SK-N-SH (cell line): Measurements from ENCODE around the gene RHOH.

Source experiments
- SIN3A ChIP-seq: IDR thresholded peaks from 2 replicates; pipeline ENCODE4 v1.6.1; 2012; ENCODE audit warnings: low read depth, mild to moderate bottlenecking, low read length, moderate library complexity, borderline replicate concordance
- TAF1 ChIP-seq: IDR thresholded peaks from 2 replicates; pipeline ENCODE4 v1.6.1; 2012; ENCODE audit warnings: low read depth, mild to moderate bottlenecking, low read length, moderate library complexity, borderline replicate concordance

GRCh38 chr4:40255393-40256281 lies 58.8 kb downstream of the RHOH start:
- TF ChIP-seq TAF1 (no peak), SIN3A (peak; percentile 12; the same call in 1 of the 2 replicates)
